ENCODE measurements around the gene ADAMTS17.

ADAMTS17 gene

DNA sequence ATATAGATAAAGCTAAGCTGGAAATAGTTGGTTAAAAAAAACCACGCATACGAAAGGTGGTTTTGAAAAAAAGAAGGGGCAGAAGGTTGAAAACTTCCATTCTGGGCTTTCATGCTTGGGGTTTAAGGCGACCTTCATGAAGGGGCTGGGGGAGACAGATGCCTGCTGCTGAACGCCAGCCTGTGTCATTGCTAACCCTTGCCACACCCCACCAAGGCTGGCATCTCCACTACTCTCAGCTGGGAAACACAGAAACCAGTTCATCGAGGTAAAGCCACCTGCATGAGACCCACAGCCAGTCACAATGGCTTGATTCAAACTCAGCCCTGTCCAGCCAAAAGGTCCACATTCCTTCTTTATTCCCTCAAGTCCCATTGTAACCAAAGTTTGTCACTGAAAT is 78.7 kb downstream of the ADAMTS17 start:
- H3K4me3 ChIP-seq (ENCODE audit: low read length, poor library complexity, severe bottlenecking) = no peak overlapping the region
- no peak overlapping the region for H3K4me2 ChIP-seq (ENCODE audit: low read depth, low read length, poor library complexity, severe bottlenecking)
- no peaks in the 10 kb centered on the region for H3F3A ChIP-seq (ENCODE audit: low read depth)
- H3K9ac ChIP-seq (ENCODE audit: low read depth, low read length, poor library complexity, severe bottlenecking) = no peak overlapping the region
- H3K9me3 ChIP-seq (ENCODE audit: insufficient read depth, low read depth, low read length) = peaks cover 3% of the 10 kb centered on the region; the same call in 1 of the 2 replicates
- no peaks in the 10 kb centered on the region for H4K20me1 ChIP-seq (ENCODE audit: insufficient read depth, low read length, poor library complexity, severe bottlenecking)
- H3K4me1 ChIP-seq (ENCODE audit: insufficient read depth, low read length, poor library complexity, severe bottlenecking) = no peaks in the 10 kb centered on the region
- H3K79me2 ChIP-seq (ENCODE audit: insufficient read depth, low read length) = no peaks in the 10 kb centered on the region
- H3K9me2 ChIP-seq (replicated peaks; ENCODE audit: low read depth, low read length) = no peaks in the 10 kb centered on the region
- H3K36me3 ChIP-seq (ENCODE audit: insufficient read depth, low read length) = no peaks in the 10 kb centered on the region; the same call in 1 of the 2 replicates
- no peaks in the 10 kb centered on the region for H3K27me3 ChIP-seq (ENCODE audit: insufficient read depth, low read length, poor library complexity, severe bottlenecking)
- no peak overlapping the region for H2AFZ ChIP-seq (ENCODE audit: low read length)
- TF ChIP-seq EZH2phosphoT487 (IDR thresholded peaks at IDR 0.05; ENCODE audit: borderline replicate concordance) = no peak
- TF ChIP-seq, protein P1, sequence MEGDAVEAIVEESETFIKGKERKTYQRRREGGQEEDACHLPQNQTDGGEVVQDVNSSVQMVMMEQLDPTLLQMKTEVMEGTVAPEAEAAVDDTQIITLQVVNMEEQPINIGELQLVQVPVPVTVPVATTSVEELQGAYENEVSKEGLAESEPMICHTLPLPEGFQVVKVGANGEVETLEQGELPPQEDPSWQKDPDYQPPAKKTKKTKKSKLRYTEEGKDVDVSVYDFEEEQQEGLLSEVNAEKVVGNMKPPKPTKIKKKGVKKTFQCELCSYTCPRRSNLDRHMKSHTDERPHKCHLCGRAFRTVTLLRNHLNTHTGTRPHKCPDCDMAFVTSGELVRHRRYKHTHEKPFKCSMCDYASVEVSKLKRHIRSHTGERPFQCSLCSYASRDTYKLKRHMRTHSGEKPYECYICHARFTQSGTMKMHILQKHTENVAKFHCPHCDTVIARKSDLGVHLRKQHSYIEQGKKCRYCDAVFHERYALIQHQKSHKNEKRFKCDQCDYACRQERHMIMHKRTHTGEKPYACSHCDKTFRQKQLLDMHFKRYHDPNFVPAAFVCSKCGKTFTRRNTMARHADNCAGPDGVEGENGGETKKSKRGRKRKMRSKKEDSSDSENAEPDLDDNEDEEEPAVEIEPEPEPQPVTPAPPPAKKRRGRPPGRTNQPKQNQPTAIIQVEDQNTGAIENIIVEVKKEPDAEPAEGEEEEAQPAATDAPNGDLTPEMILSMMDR (conservative IDR thresholded peaks at IDR 0.05; ENCODE audit: low read length) = no peak

DNA sequence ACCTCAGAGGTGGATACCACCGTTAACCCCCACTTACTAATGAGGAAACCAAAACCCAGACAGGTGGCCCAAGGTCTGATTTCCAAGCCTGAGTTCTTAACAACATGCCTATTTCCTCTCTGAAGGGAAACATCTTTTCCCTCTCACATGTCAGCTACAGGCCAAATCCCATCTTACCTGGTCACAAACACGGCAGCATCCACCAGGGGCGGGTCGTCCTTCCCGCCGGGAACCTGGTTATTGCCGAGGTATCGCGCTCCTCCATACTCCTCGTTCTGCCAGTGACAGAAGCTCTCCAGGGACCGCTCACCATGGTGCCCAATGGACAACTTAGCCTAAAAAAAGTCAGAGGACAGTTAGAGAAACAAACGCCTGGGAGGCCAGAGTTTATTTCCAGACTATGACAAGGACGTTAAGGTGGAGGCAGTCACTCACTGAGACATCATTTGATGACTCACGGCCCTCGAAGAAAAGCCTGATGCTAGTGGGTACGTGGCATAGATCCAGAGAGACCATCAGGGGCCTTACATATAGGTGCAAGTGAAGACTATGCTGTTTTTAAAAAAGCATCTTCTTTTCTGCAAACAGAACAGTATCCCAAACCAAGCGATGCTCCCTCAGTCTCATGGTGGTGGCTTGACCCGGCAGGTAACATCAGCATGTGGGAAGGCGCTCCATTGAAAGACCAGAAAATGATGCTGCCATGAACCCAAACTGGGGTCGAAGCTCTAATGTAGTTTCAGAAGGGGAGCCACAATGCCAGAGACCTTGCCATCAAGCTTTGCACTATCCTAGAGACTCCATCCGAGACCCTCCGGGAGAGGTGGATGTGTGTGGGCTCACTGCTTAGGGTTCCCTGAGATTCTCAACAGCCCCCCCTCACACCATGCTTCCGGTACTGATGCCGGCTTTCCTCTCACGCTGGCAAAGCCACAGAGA is 80.2 kb downstream of the ADAMTS17 start:
- H3K4me2 ChIP-seq (ENCODE audit: low read depth, low read length, poor library complexity, severe bottlenecking) = no peak overlapping the region
- no peaks in the 10 kb centered on the region; the same call in 1 of the 2 replicates for H3K36me3 ChIP-seq (ENCODE audit: insufficient read depth, low read length)
- no peak overlapping the region for H3K9ac ChIP-seq (ENCODE audit: low read depth, low read length, poor library complexity, severe bottlenecking)
- H4K20me1 ChIP-seq (ENCODE audit: insufficient read depth, low read length, poor library complexity, severe bottlenecking) = no peaks in the 10 kb centered on the region
- no peak overlapping the region for H2AFZ ChIP-seq (ENCODE audit: low read length)
- H3K4me1 ChIP-seq (ENCODE audit: insufficient read depth, low read length, poor library complexity, severe bottlenecking) = no peaks in the 10 kb centered on the region
- no peaks in the 10 kb centered on the region for H3F3A ChIP-seq (ENCODE audit: low read depth)
- H3K9me3 ChIP-seq (ENCODE audit: insufficient read depth, low read depth, low read length) = peaks cover 3% of the 10 kb centered on the region; the same call in 1 of the 2 replicates
- H3K4me3 ChIP-seq (ENCODE audit: low read length, poor library complexity, severe bottlenecking) = no peak overlapping the region
- no peaks in the 10 kb centered on the region for H3K9me2 ChIP-seq (replicated peaks; ENCODE audit: low read depth, low read length)
- H3K27me3 ChIP-seq (ENCODE audit: insufficient read depth, low read length, poor library complexity, severe bottlenecking) = no peaks in the 10 kb centered on the region
- TF ChIP-seq, protein P1 (conservative IDR thresholded peaks at IDR 0.05; ENCODE audit: low read length) = no peak
- no peak for TF ChIP-seq EZH2phosphoT487 (IDR thresholded peaks at IDR 0.05; ENCODE audit: borderline replicate concordance)
- no peaks in the 10 kb centered on the region for H3K79me2 ChIP-seq (ENCODE audit: insufficient read depth, low read length)

DNA sequence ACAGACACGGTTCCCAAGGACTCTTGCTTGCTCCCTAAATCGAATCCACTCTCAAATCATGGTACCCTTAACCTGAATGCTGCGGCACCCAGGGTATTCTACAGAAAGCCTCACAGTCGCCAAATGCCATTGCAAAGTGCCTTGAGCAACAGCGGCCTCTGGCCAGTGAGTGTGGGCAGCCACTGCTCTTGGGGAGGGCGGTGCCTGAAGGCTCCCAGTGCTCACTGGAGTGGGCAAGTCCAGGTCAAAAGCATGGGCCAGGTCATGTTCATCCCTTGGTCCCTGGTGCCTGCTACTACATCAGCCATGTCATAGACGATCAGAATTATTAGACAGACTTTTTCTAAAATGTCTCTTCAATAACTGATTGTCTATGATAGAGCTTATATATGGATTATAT is 82.5 kb downstream of the ADAMTS17 start:
- Histone ChIP-seq H3K27me3 (ENCODE audit: insufficient read depth, low read length, poor library complexity, severe bottlenecking) (no peaks in the 10 kb centered on the region), H3K9me3 (ENCODE audit: insufficient read depth, low read depth, low read length) (peaks cover 3% of the 10 kb centered on the region; the same call in 1 of the 2 replicates), H3K79me2 (ENCODE audit: insufficient read depth, low read length) (no peaks in the 10 kb centered on the region), H3K9ac (ENCODE audit: low read depth, low read length, poor library complexity, severe bottlenecking) (no peak overlapping the region), H3K4me2 (ENCODE audit: low read depth, low read length, poor library complexity, severe bottlenecking) (no peak overlapping the region), H3K36me3 (ENCODE audit: insufficient read depth, low read length) (no peaks in the 10 kb centered on the region; the same call in 1 of the 2 replicates), H3K9me2 (replicated peaks; ENCODE audit: low read depth, low read length) (no peaks in the 10 kb centered on the region), H3F3A (ENCODE audit: low read depth) (no peaks in the 10 kb centered on the region), H3K4me1 (ENCODE audit: insufficient read depth, low read length, poor library complexity, severe bottlenecking) (peaks cover 2% of the 10 kb centered on the region), H2AFZ (ENCODE audit: low read length) (no peak overlapping the region), H3K4me3 (ENCODE audit: low read length, poor library complexity, severe bottlenecking) (no peak overlapping the region), H4K20me1 (ENCODE audit: insufficient read depth, low read length, poor library complexity, severe bottlenecking) (no peaks in the 10 kb centered on the region)
- TF ChIP-seq, protein P1 (conservative IDR thresholded peaks at IDR 0.05; ENCODE audit: low read length) = no peak
- TF ChIP-seq EZH2phosphoT487 (IDR thresholded peaks at IDR 0.05; ENCODE audit: borderline replicate concordance) = no peak
